OCI-LY3 (cell line): ENCODE measurements around the gene RIMBP3C.
A peak's percentile ranks its signal among the peaks of the same experiment; 100 is the strongest.
"Not testable (repeated sequence)": the region's sequence is repeated elsewhere in the genome, so short reads cannot be mapped to it uniquely, and the experiment has no call there.

Experiments used
- H2AFZ ChIP-seq: fragments of 200-600, 300-600 bp; shearing (Covaris generic); 2 replicates; pipeline ENCODE4 v1.6.0; 2014; ENCODE audit warnings: antibody characterized with exemption, low read depth, low read length
- H3K27ac ChIP-seq: fragments of 200-600, 300-600 bp; sonication (generic); 2 replicates; pipeline ENCODE4 v1.5.1; 2014; ENCODE audit warnings: mild to moderate bottlenecking, low read length, moderate library complexity, mixed read lengths
- H3K27me3 ChIP-seq: fragments of 200-600, 300-600 bp; sonication (generic); 2 replicates; pipeline ENCODE4 v1.6.1; 2014; ENCODE audit warnings: low read depth, low read length, mixed read lengths
- H3K36me3 ChIP-seq: fragments of 200-600, 300-600 bp; sonication (generic); replicated peaks from 2 replicates; pipeline ENCODE3; 2014; ENCODE audit warnings: low read depth, low read length, mixed read lengths
- H3K4me1 ChIP-seq: fragments of 300-600, 200-600 bp; sonication (generic); 2 replicates; pipeline ENCODE4 v1.6.1; 2014; ENCODE audit warnings: low read length, mixed read lengths
- H3K4me2 ChIP-seq: fragments of 200-600, 300-600 bp; sonication (generic); 2 replicates; pipeline ENCODE4 v1.6.1; 2014; ENCODE audit warnings: low read length, mixed read lengths
- H3K4me3 ChIP-seq: fragments of 300-600, 200-600 bp; sonication (generic); 2 replicates; pipeline ENCODE4 v1.5.1; 2014; ENCODE audit warnings: antibody characterized with exemption, mild to moderate bottlenecking, low read length, moderate library complexity
- H3K79me2 ChIP-seq: fragments of 300-600, 200-600 bp; shearing (Covaris generic); 2 replicates; pipeline ENCODE4 v1.6.1; 2014; ENCODE audit warnings: mild to moderate bottlenecking, low read length, mixed read lengths
- H3K9ac ChIP-seq: fragments of 300-600, 200-600 bp; shearing (Covaris generic); 2 replicates; pipeline ENCODE4 v1.6.0; 2014; ENCODE audit warnings: mild to moderate bottlenecking, low read length, moderate library complexity
- H3K9me3 ChIP-seq: fragments of 200-600, 300-600 bp; shearing (Covaris generic); 2 replicates; pipeline ENCODE4 v1.6.1; 2014; ENCODE audit warnings: low read length, mixed read lengths; ENCODE audit not compliant: insufficient read depth
- H4K20me1 ChIP-seq: fragments of 200-600, 300-600 bp; sonication (generic); 2 replicates; pipeline ENCODE4 v1.6.1; 2016; ENCODE audit warnings: low read length, mixed read lengths; ENCODE audit not compliant: insufficient read depth
- EZH2phosphoT487 ChIP-seq: fragments of 200-600 bp; shearing (Covaris generic); IDR thresholded peaks from 2 replicates; pipeline ENCODE4 v1.6.1; 2018; ENCODE audit warnings: antibody characterized with exemption, mixed run types, low read depth
- TF ChIP-seq, protein P1 (sequence below): fragments of 200-600, 300-600 bp; sonication (generic); IDR thresholded peaks from 2 replicates; pipeline ENCODE4 v1.5.1; 2014; ENCODE audit warnings: antibody characterized with exemption, low read length, low read depth

RIMBP3C gene

DNA sequence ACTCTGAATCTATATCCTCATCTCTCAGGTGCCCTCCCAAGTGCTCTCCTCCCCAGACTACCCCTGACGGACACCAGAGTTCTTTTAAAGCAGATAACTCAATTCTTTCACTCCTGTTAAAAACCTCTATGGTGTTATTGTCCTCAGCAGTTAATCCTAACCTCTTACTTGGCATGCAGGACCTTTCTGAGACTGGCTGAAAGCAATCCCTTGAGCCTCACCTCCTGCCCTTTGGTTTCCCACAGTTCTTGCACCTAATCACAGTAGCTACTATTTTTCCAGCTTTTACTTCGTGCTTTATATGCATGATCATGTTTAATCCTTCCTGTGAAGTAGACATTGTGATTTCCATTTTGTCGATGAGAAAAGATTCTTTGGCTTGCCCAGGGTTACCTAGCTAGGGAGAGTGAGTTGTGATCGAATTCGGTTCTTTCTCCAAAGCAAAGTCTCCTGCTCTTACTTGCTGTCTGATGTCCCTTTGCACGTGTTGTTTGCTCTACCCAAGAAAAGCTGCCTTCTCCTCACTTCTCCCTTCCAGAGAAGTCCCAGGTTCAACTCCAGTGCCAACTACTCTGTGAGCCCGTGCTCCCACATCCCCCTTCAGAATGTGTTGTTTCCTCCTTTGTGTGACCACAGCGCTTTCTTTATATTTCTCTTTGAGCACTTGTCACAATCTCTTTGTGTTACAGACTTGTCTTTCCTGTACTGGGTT lies 18.4 kb upstream of the RIMBP3C start:
- Histone ChIP-seq H2AFZ (no peak overlapping the region), H3K9ac (peak overlapping the region; percentile 90), H3K4me3 (peak overlapping the region; percentile 88), H3K79me2 (peaks cover 74% of the 10 kb centered on the region), H3K27ac (peak overlapping the region; percentile 13), H3K27me3 (no peaks in the 10 kb centered on the region), H4K20me1 (peaks cover 66% of the 10 kb centered on the region), H3K9me3 (no peaks in the 10 kb centered on the region), H3K4me1 (peaks cover 25% of the 10 kb centered on the region), H3K36me3 (peaks cover 27% of the 10 kb centered on the region), H3K4me2 (peak overlapping the region; percentile 99)
- TF ChIP-seq, protein P1, sequence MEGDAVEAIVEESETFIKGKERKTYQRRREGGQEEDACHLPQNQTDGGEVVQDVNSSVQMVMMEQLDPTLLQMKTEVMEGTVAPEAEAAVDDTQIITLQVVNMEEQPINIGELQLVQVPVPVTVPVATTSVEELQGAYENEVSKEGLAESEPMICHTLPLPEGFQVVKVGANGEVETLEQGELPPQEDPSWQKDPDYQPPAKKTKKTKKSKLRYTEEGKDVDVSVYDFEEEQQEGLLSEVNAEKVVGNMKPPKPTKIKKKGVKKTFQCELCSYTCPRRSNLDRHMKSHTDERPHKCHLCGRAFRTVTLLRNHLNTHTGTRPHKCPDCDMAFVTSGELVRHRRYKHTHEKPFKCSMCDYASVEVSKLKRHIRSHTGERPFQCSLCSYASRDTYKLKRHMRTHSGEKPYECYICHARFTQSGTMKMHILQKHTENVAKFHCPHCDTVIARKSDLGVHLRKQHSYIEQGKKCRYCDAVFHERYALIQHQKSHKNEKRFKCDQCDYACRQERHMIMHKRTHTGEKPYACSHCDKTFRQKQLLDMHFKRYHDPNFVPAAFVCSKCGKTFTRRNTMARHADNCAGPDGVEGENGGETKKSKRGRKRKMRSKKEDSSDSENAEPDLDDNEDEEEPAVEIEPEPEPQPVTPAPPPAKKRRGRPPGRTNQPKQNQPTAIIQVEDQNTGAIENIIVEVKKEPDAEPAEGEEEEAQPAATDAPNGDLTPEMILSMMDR = no peak
- TF ChIP-seq EZH2phosphoT487 = no peak

DNA sequence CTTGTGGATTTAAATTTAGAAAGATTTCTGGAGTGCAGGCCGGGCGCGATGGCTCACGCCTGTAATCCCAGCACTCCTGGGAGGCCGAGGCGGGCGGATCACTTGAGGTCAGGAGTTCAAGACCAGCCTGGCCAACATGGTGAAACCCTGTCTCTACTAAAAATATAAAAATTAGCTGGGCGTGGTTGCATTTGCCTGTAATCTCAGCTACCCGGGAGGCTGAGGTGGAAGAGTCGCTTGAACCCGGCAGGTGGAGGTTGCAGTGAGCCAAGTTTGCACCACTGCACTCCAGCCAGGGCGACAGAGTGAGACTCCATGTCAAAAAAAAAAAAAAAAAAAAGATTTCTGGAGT lies 17.8 kb upstream of the RIMBP3C start:
- not testable (repeated sequence) for H3K27me3 ChIP-seq, H2AFZ ChIP-seq, H3K9me3 ChIP-seq
- H4K20me1 ChIP-seq = peaks cover 60% of the 10 kb centered on the region
- peaks cover 68% of the 10 kb centered on the region for H3K79me2 ChIP-seq
- peaks cover 24% of the 10 kb centered on the region for H3K36me3 ChIP-seq
- peak overlapping the region; percentile 99 for H3K4me2 ChIP-seq
- H3K4me3 ChIP-seq = peak overlapping the region; percentile 88
- H3K27ac ChIP-seq = peak overlapping the region; percentile 63
- peaks cover 25% of the 10 kb centered on the region for H3K4me1 ChIP-seq
- H3K9ac ChIP-seq = peak overlapping the region; percentile 90

DNA sequence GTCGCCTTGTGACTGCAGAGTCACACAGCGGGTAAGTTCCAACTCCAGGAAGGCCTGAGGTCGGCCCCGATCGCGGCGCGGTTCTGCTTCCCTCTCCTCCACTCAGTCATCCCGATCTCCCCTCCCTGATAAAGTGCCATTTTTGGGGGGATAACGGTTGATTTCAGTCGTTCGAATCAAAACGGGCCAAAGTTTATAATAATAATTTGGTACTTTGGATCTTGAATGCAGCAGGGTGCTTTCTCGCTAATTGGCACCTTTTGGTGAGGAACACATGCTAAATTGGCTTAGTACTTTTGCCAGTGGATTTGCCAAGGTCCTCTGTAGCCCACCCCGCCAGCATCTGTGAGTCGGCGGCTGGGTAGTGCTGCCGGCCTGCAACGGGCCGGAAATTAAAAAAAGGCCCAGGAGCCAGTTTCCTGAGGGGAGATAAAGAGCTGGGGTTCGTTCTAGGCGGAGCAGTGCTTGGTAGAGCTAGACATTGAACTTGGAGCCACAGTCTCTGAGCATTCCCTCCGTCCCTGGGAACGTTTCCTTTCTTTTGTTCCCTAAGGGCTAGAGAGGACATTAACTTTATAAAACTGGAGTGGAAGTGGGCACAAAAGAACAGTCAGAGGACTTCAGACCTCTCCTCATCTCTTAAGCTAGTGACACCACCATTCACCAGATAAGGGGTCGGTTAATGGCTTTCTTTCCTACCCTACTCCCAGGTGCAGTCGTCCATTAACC lies 17.2 kb upstream of the RIMBP3C start:
- Histone ChIP-seq H3K27ac (peak overlapping the region; percentile 63), H4K20me1 (peaks cover 55% of the 10 kb centered on the region), H3K4me1 (peaks cover 25% of the 10 kb centered on the region), H3K4me2 (peak overlapping the region; percentile 99), H3K27me3 (no peaks in the 10 kb centered on the region), H3K79me2 (peaks cover 63% of the 10 kb centered on the region), H3K9me3 (no peaks in the 10 kb centered on the region), H3K36me3 (peaks cover 24% of the 10 kb centered on the region), H3K9ac (peak overlapping the region; percentile 90), H3K4me3 (peak overlapping the region; percentile 88), H2AFZ (no peak overlapping the region)
- no peak for TF ChIP-seq EZH2phosphoT487

DNA sequence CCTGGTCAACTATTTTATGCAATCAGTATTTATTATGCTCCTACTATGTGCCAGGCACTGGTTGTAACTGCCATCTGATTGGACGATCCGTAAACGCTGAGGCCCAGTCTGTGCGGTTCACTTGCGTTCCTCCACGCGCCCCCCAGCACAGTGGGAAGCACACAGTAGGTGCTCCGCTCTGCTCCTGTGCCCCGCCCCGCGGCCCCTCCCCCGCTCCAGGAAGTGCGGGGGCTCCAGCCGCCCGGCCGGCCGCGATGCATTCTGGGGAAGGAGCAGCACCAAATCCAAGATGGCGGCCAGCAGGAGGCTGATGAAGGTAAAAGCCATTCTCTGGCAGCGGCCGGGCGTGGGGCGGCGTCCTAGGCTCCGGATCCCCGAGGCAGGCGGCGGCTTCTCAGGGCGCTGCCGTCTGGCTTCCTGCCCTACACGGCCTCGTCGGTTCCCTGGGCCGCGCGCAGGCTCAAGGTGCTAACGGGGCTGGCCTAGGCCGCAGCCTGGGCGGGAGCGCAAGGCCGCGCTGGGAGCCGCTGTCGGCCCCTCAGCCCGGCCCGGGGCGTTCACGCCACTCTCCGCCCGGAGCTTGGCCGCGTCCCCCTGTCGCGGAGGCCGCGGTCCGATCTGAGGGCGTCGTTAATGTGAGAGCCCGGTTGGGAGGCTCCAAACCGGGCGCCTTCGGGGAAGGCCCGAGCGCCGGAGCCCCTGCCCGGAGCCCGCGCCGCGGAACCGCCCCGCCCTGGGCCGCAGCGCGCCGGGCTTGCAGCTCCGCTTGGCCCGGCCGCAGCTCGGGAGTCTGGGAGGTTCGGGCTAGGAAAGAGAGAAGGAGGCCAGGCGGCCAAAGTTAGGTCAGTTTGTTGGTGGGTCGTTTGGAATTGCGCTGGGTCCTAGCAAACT lies 16.4 kb upstream of the RIMBP3C start, which contains the start of gene UBE2L3:
TSS of gene UBE2L3 (plus strand) at position 259 of the 891 bp plus-strand sequence. CDS start at position 290, 31 bp downstream.
- TF ChIP-seq, protein P1 = no peak
- TF ChIP-seq EZH2phosphoT487 = no peak
- H4K20me1 ChIP-seq = peaks cover 47% of the 10 kb centered on the region
- peak within 1 kb of the TSS; percentile 88 for H3K4me3 ChIP-seq
- peak within 1 kb of the TSS; percentile 9; the same call in 1 of the 2 replicates for H2AFZ ChIP-seq
- no peaks in the 10 kb centered on the region for H3K9me3 ChIP-seq
- H3K4me1 ChIP-seq = peaks cover 25% of the 10 kb centered on the region
- peaks cover 24% of the 10 kb centered on the region for H3K36me3 ChIP-seq
- H3K27ac ChIP-seq = peak within 1 kb of the TSS; percentile 63
- H3K9ac ChIP-seq = peak within 1 kb of the TSS; percentile 90
- H3K4me2 ChIP-seq = peak within 1 kb of the TSS; percentile 99
- no peaks in the 10 kb centered on the region for H3K27me3 ChIP-seq
- peaks cover 54% of the 10 kb centered on the region for H3K79me2 ChIP-seq
